Type B pancreatic cell (in vitro differentiated cells): ENCODE data around the gene LGSN. TPM values are rescaled to one million over a fixed set of nuclear protein-coding genes. Genes with fewer than 3 reads are reported as not detected.
"Not testable (repeated sequence)": the region's sequence is repeated elsewhere in the genome, so short reads cannot be mapped to it uniquely, and the experiment has no call there.

Experiments
- DNase-seq: peaks from one replicate; pipeline ENCODE4 v3.0.0; 2021; ENCODE audit warnings: mixed read lengths; ENCODE audit not compliant: unreplicated experiment; ENCODE audit errors: extremely low spot score
- H3K27ac Mint-ChIP-seq: 2 replicates; pipeline ENCODE4 v1.8.0; 2021; ENCODE audit warnings: mild to moderate bottlenecking, mixed read lengths
- H3K27me3 Mint-ChIP-seq: 2 replicates; pipeline ENCODE4 v1.8.0; 2021; ENCODE audit warnings: mixed read lengths
- H3K36me3 Mint-ChIP-seq: 2 replicates; pipeline ENCODE4 v1.8.0; 2021; ENCODE audit warnings: mixed read lengths
- H3K4me1 Mint-ChIP-seq: one replicate; pipeline ENCODE4 v1.8.0; 2021; ENCODE audit warnings: mixed read lengths; ENCODE audit not compliant: unreplicated experiment
- H3K4me3 Mint-ChIP-seq: 2 replicates; pipeline ENCODE4 v1.8.0; 2021; ENCODE audit warnings: mild to moderate bottlenecking, mixed read lengths
- H3K9me3 Mint-ChIP-seq: 2 replicates; pipeline ENCODE4 v1.8.0; 2021; ENCODE audit warnings: mixed read lengths
- total RNA-seq: library from RNA; stranded (reverse); gene quantifications from 2 replicates; pipeline ENCODE4 v1.2.1, GENCODE V29; 2021; ENCODE audit warnings: low replicate concordance

LGSN gene
- total RNA-seq, 1 donor from 2014 or later = not detected

DNA sequence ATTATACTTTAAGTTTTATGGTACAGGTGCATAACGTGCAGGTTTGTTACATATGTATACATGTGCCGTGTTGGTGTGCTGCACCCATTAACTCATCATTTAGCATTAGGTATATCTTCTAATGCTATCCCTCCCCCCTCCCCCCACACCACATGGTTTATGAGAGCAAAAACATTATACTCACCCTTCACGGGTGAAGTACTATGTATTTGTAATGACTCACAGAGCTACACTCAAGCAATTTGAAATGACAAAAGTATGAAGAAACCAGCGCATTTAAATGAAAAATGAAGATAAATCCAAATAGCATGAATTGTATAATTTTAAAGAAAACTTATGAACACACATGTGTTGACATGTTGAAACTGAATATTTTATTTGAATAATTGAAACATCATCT is 93.8 kb downstream of the LGSN start:
- H3K27ac Mint-ChIP-seq, DNase-seq, H3K27me3 Mint-ChIP-seq, H3K36me3 Mint-ChIP-seq, H3K9me3 Mint-ChIP-seq, H3K4me1 Mint-ChIP-seq, H3K4me3 Mint-ChIP-seq: not testable (repeated sequence)

Other genes starting within 250 kb of the LGSN start
- 0.63 and 0.79 TPM in 2 replicates for gene FKBP1C, start 108.5 kb downstream of the LGSN start, total RNA-seq